Measurements from ENCODE around the gene EIF4E3. TPM values are rescaled to one million over a fixed set of nuclear protein-coding genes. Genes with fewer than 3 reads are reported as not detected.

EIF4E3 gene
- total RNA-seq, 1 experiment from 2014 or later, result 10.9 TPM

DNA sequence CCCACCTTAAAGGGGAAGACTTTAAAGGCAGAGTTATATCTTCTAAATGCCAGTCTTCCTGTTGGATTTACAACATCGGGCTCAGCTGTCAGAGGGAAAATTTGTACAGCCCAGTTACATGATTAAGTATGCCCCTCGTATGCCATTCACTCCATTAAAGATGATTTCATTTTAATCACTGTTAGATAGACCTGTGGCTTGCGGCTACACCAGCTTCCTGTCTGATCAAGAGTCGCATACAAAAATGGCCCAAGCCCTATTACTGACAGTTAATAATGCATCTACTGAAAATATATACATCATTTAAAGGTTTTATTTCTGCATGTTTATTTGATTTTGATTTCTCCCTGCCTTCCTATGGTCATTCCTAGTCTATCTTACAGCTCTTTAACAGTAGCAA lies 7.1 kb downstream of the EIF4E3 start:
- no peak for DNase-seq
- Mint-ChIP-seq H3K27ac (ENCODE audit: unreplicated experiment) (no peak overlapping the region), H3K4me3 (ENCODE audit: low read depth, unreplicated experiment) (no peak overlapping the region), H3K36me3 (ENCODE audit: insufficient read depth, unreplicated experiment) (no peaks in the 10 kb centered on the region), H3K27me3 (ENCODE audit: unreplicated experiment) (no peaks in the 10 kb centered on the region), H3K9me3 (ENCODE audit: low read depth, unreplicated experiment) (no peaks in the 10 kb centered on the region), H3K4me1 (ENCODE audit: low read depth, unreplicated experiment) (peaks cover 5% of the 10 kb centered on the region)
- CTCF ChIA-PET, result no interaction called here
- TF ChIP-seq CTCF (IDR thresholded peaks at IDR 0.05; ENCODE audit: unreplicated experiment), result no peak
- no TSS peak for BruUV-seq (replicated peaks)
- intact Hi-C loops (cut with micrococcal nuclease; ENCODE audit: unreplicated experiment), result no loop called here

- no peak for DNase-seq
- no peaks in the 10 kb centered on the region for H3K9me3 Mint-ChIP-seq (ENCODE audit: low read depth, unreplicated experiment)
- H3K27ac Mint-ChIP-seq (ENCODE audit: unreplicated experiment), result no peak overlapping the region
- no peaks in the 10 kb centered on the region for H3K27me3 Mint-ChIP-seq (ENCODE audit: unreplicated experiment)
- no peaks in the 10 kb centered on the region for H3K36me3 Mint-ChIP-seq (ENCODE audit: insufficient read depth, unreplicated experiment)
- TF ChIP-seq CTCF (IDR thresholded peaks at IDR 0.05; ENCODE audit: unreplicated experiment), result no peak
- BruUV-seq (replicated peaks), result no TSS peak
- no peak overlapping the region for H3K4me3 Mint-ChIP-seq (ENCODE audit: low read depth, unreplicated experiment)
- H3K4me1 Mint-ChIP-seq (ENCODE audit: low read depth, unreplicated experiment), result peaks cover 8% of the 10 kb centered on the region
- intact Hi-C loops (cut with micrococcal nuclease; ENCODE audit: unreplicated experiment), result no loop called here
- CTCF ChIA-PET, result no interaction called here
Measured at GRCh38 chr3:71714595-71714994, 10.6 kb downstream of the EIF4E3 start.

DNA sequence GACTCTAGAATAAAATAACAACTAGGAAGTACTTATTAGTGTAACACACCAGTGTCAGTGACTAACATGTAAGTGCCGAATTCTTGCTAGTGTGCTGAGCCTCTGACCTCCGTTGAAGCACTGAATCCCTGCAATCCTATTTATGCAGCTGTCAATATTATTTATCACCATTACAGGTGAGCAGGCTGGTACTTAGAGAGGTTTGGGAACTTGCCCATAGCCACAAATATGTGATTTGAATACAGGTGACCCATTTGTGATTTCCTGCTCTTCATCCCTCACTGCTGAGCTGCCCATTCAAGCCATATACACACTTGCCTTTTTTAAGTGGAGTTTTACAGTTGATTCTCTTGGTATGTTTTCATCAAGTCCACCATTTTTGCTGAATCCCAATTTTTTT lies 12.2 kb downstream of the EIF4E3 start:
- intact Hi-C loops (cut with micrococcal nuclease; ENCODE audit: unreplicated experiment), result no loop called here
- Mint-ChIP-seq H3K27me3 (ENCODE audit: unreplicated experiment) (no peaks in the 10 kb centered on the region), H3K27ac (ENCODE audit: unreplicated experiment) (no peak overlapping the region), H3K4me3 (ENCODE audit: low read depth, unreplicated experiment) (no peak overlapping the region), H3K4me1 (ENCODE audit: low read depth, unreplicated experiment) (peaks cover 16% of the 10 kb centered on the region), H3K36me3 (ENCODE audit: insufficient read depth, unreplicated experiment) (no peaks in the 10 kb centered on the region), H3K9me3 (ENCODE audit: low read depth, unreplicated experiment) (no peaks in the 10 kb centered on the region)
- no peak for TF ChIP-seq CTCF (IDR thresholded peaks at IDR 0.05; ENCODE audit: unreplicated experiment)
- peak; percentile 30 for DNase-seq
- CTCF ChIA-PET, result interaction anchor here (1.2 to 1.3 kb wide), 2 partner anchors 11 to 18 kb away, joined by 3 to 5 read pairs; no protein-coding TSS in a partner anchor
- BruUV-seq (replicated peaks), result no TSS peak

GRCh38 chr3:71710906-71711494 lies 14.2 kb downstream of the EIF4E3 start:
- no peak for DNase-seq
- CTCF ChIA-PET, result interaction anchor here (1.0 to 1.4 kb wide), 4 partner anchors 9 to 165 kb away, joined by 3 to 8 read pairs (median 6); no protein-coding TSS in a partner anchor
- TF ChIP-seq CTCF (IDR thresholded peaks at IDR 0.05; ENCODE audit: unreplicated experiment), result no peak
- Mint-ChIP-seq H3K27me3 (ENCODE audit: unreplicated experiment) (no peaks in the 10 kb centered on the region), H3K9me3 (ENCODE audit: low read depth, unreplicated experiment) (no peaks in the 10 kb centered on the region), H3K36me3 (ENCODE audit: insufficient read depth, unreplicated experiment) (no peaks in the 10 kb centered on the region), H3K4me1 (ENCODE audit: low read depth, unreplicated experiment) (peaks cover 26% of the 10 kb centered on the region), H3K27ac (ENCODE audit: unreplicated experiment) (no peak overlapping the region), H3K4me3 (ENCODE audit: low read depth, unreplicated experiment) (no peak overlapping the region)
- intact Hi-C loops (cut with micrococcal nuclease; ENCODE audit: unreplicated experiment), result loop anchor here (1.0 kb wide), 1 partner anchor 148 kb away; no protein-coding TSS in a partner anchor
- no TSS peak for BruUV-seq (replicated peaks)
